Jurkat, Clone E6-1 (cell line): ENCODE data around the gene GRIK3.

Experiments used
- DNase-seq: peaks from one replicate; pipeline ENCODE4 v3.0.0-alpha.2; 2011; ENCODE audit warnings: low read depth, low spot score
- H3K4me3 ChIP-seq: 2 replicates; pipeline ENCODE4 v1.5.1; 2011; ENCODE audit warnings: mild to moderate bottlenecking, low read length, control low read depth, moderate library complexity

Gene GRIK3

GRCh38 chr1:37052120-37052519, 17.8 kb upstream of the GRIK3 start:
- no peak for DNase-seq

GRCh38 chr1:37051346-37051745, 17.0 kb upstream of the GRIK3 start:
- DNase-seq = no peak
- H3K4me3 ChIP-seq = no peak overlapping the region

More at GRCh38 chr1:37052120-37052519, 17.8 kb upstream of the GRIK3 start:
- H3K4me3 ChIP-seq = no peak overlapping the region

GRCh38 chr1:37047542-37047941, 13.2 kb upstream of the GRIK3 start:
- H3K4me3 ChIP-seq = no peak overlapping the region
- DNase-seq = no peak

GRCh38 chr1:37043101-37043500, 8.8 kb upstream of the GRIK3 start:
- DNase-seq = no peak

GRCh38 chr1:37042506-37042905, 8.2 kb upstream of the GRIK3 start:
- no peak for DNase-seq

More at GRCh38 chr1:37043101-37043500, 8.8 kb upstream of the GRIK3 start:
- H3K4me3 ChIP-seq = no peak overlapping the region

GRCh38 chr1:37041483-37041882, 7.2 kb upstream of the GRIK3 start:
- no peak overlapping the region for H3K4me3 ChIP-seq
- DNase-seq = no peak

More at GRCh38 chr1:37042506-37042905, 8.2 kb upstream of the GRIK3 start:
- no peak overlapping the region for H3K4me3 ChIP-seq

GRCh38 chr1:37040773-37041172, 6.5 kb upstream of the GRIK3 start:
- no peak overlapping the region for H3K4me3 ChIP-seq
- DNase-seq = no peak

GRCh38 chr1:37040261-37040660, 5.9 kb upstream of the GRIK3 start:
- no peak overlapping the region for H3K4me3 ChIP-seq
- DNase-seq = no peak

- H3K4me3 ChIP-seq = no peak overlapping the region
- no peak for DNase-seq
Measured at GRCh38 chr1:37038227-37039093, 4.1 kb upstream of the GRIK3 start.

GRCh38 chr1:37037690-37038089, 3.4 kb upstream of the GRIK3 start:
- DNase-seq = no peak

GRCh38 chr1:37036667-37037053, 2.3 kb upstream of the GRIK3 start:
- no peak for DNase-seq
- no peak overlapping the region for H3K4me3 ChIP-seq

More at GRCh38 chr1:37037690-37038089, 3.4 kb upstream of the GRIK3 start:
- no peak overlapping the region for H3K4me3 ChIP-seq

GRCh38 chr1:37035796-37036666, 1.7 kb upstream of the GRIK3 start:
- DNase-seq = no peak

GRCh38 chr1:37035014-37035691, 838 bp upstream of the GRIK3 start:
- DNase-seq = no peak
- no peak overlapping the region for H3K4me3 ChIP-seq

More at GRCh38 chr1:37035796-37036666, 1.7 kb upstream of the GRIK3 start:
- no peak overlapping the region for H3K4me3 ChIP-seq

GRCh38 chr1:37033355-37034101, 787 bp downstream of the GRIK3 start:
- no peak overlapping the region for H3K4me3 ChIP-seq
- no peak for DNase-seq

- no peak overlapping the region for H3K4me3 ChIP-seq
- no peak for DNase-seq
Measured at GRCh38 chr1:37032660-37033354, 1.5 kb downstream of the GRIK3 start.

GRCh38 chr1:37031871-37032270, 2.4 kb downstream of the GRIK3 start:
- no peak for DNase-seq
- H3K4me3 ChIP-seq = no peak overlapping the region

- DNase-seq = no peak
- H3K4me3 ChIP-seq = no peak overlapping the region
Measured at GRCh38 chr1:37031429-37031828, 2.9 kb downstream of the GRIK3 start.

- no peak for DNase-seq
Measured at GRCh38 chr1:37028981-37029617, 5.2 kb downstream of the GRIK3 start.

More at GRCh38 chr1:37028981-37029617, 5.2 kb downstream of the GRIK3 start:
- no peak overlapping the region for H3K4me3 ChIP-seq
